ENCODE measurements around the gene PACSIN1. TPM values are rescaled to one million over a fixed set of nuclear protein-coding genes. Genes with fewer than 3 reads are reported as not detected.

PACSIN1 gene
- total and polyA plus RNA-seq, 9 donors, result 0.08 to 0.55 (median 0.45) TPM; not detected in 2

GRCh38 chr6:34436803-34437643, 28.9 kb upstream of the PACSIN1 start:
- Histone ChIP-seq H3K9me3 (no peaks in the 10 kb centered on the region), H3K36me3 (no peaks in the 10 kb centered on the region), H3K27me3 (no peaks in the 10 kb centered on the region), H3K27ac (no peak overlapping the region), H3K4me1 (ENCODE audit: insufficient read depth) (no peaks in the 10 kb centered on the region), H3K4me3 (no peak overlapping the region)
- no peak for TF ChIP-seq CTCF (IDR thresholded peaks at IDR 0.05)
- no peak for TF ChIP-seq EP300 (IDR thresholded peaks at IDR 0.05)
- no peak for TF ChIP-seq POLR2A (IDR thresholded peaks at IDR 0.05)
- WGBS, 3 donors, result 86 to 91% (median 91%) methylated on average over 25 to 38 of the region's 38 CpGs
- intact Hi-C loops (cut with DNase I), result no loop called here
- no peak for DNase-seq

GRCh38 chr6:34437644-34437970, 28.3 kb upstream of the PACSIN1 start:
- no peak for TF ChIP-seq CTCF (IDR thresholded peaks at IDR 0.05)
- TF ChIP-seq EP300 (IDR thresholded peaks at IDR 0.05), result no peak
- TF ChIP-seq POLR2A (IDR thresholded peaks at IDR 0.05), result no peak
- no peak overlapping the region for H3K27ac ChIP-seq
- no peak for DNase-seq
- no peaks in the 10 kb centered on the region for H3K27me3 ChIP-seq
- intact Hi-C loops (cut with DNase I), result no loop called here
- no peaks in the 10 kb centered on the region for H3K36me3 ChIP-seq
- no peaks in the 10 kb centered on the region for H3K9me3 ChIP-seq
- 57 to 77% (median 70%) methylated on average over 1 of the region's 1 CpG for WGBS, 3 donors
- H3K4me1 ChIP-seq (ENCODE audit: insufficient read depth), result no peaks in the 10 kb centered on the region
- no peak overlapping the region for H3K4me3 ChIP-seq

GRCh38 chr6:34438705-34439104, 27.2 kb upstream of the PACSIN1 start:
- H3K9me3 ChIP-seq, result no peaks in the 10 kb centered on the region
- WGBS, 3 donors, result 57 to 61% (median 58%) methylated on average over 4 of the region's 4 CpGs
- no peaks in the 10 kb centered on the region for H3K27me3 ChIP-seq
- no peak overlapping the region for H3K4me3 ChIP-seq
- H3K36me3 ChIP-seq, result no peaks in the 10 kb centered on the region
- DNase-seq, result no peak
- no peak overlapping the region for H3K27ac ChIP-seq
- intact Hi-C loops (cut with DNase I), result no loop called here
- no peaks in the 10 kb centered on the region for H3K4me1 ChIP-seq (ENCODE audit: insufficient read depth)
- no peak for TF ChIP-seq CTCF (IDR thresholded peaks at IDR 0.05)
- TF ChIP-seq EP300 (IDR thresholded peaks at IDR 0.05), result no peak
- no peak for TF ChIP-seq POLR2A (IDR thresholded peaks at IDR 0.05)

DNA sequence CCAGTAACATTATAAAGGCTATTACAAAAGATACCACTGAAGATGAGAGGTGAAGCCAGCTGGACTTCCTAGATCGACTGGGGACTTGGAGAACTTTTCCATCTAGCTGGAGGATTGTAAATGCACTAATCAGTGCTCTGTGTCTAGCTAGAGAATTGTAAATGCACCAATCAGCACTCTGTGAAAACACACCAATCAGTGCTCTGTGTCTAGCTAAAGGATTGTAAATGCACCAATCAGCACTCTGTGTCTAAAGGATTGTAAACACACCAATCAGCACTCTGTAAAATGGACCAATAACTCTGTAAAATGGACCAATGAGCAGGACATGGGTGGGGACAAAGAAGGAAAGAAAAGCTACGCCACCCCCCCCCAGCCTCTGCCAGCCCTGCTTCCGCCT, 26.4 kb upstream of the PACSIN1 start:
- DNase-seq, result no peak
- H3K4me1 ChIP-seq (ENCODE audit: insufficient read depth), result no peaks in the 10 kb centered on the region
- H3K27ac ChIP-seq, result no peak overlapping the region
- H3K36me3 ChIP-seq, result no peaks in the 10 kb centered on the region
- TF ChIP-seq EP300 (IDR thresholded peaks at IDR 0.05), result no peak
- TF ChIP-seq POLR2A (IDR thresholded peaks at IDR 0.05), result no peak
- no peak for TF ChIP-seq CTCF (IDR thresholded peaks at IDR 0.05)
- WGBS, 3 donors, result 77 to 90% (median 85%) methylated on average over 2 to 3 of the region's 3 CpGs
- no peaks in the 10 kb centered on the region for H3K27me3 ChIP-seq
- intact Hi-C loops (cut with DNase I), result no loop called here
- H3K4me3 ChIP-seq, result no peak overlapping the region
- H3K9me3 ChIP-seq, result no peaks in the 10 kb centered on the region
